Measurements from ENCODE around the gene B4GALNT4.

DNA sequence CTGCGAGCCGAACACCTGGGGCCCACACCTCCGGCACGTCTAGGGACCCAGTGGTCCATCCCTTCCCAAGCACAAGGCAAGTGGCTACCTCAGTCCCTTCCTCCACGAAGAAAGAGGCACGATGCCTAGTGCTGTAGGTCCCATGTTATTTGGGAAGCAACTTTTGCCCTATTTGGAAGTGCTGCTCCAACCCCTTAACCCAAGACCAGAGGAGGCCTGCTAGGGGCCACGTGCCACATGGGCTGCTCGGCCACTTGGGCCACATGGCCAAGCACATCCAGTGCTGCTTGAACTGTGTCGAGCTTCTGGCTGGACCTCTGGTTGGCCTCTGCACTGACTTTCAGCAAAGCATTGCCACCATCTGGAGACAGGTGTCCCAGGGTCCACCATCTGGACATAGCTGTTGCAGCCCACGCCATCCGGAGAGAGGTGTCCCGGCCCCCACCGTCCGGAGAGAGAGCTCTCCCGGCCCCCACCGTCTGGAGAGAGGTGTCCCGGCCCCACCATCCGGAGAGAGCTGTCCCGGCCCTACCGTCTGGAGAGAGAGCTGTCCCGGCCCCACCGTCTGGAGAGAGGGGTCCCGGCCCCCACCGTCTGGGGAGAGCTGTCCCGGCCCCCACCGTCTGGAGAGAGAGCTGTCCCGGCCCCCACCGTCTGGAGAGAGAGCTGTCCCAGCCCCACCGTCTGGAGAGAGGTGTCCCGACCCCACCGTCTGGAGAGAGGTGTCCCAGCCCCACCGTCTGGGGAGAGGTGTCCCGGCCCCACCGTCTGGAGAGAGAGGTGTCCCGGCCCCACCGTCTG is 6.5 kb upstream of the B4GALNT4 start:
- no peak for TF ChIP-seq POLR2AphosphoS5 (IDR thresholded peaks at IDR 0.05; ENCODE audit: low read depth, low read length)
- no peak for TF ChIP-seq POLR2A (IDR thresholded peaks at IDR 0.05; ENCODE audit: low read depth, low read length)
